ENCODE results near the gene ITGA2.

DNA sequence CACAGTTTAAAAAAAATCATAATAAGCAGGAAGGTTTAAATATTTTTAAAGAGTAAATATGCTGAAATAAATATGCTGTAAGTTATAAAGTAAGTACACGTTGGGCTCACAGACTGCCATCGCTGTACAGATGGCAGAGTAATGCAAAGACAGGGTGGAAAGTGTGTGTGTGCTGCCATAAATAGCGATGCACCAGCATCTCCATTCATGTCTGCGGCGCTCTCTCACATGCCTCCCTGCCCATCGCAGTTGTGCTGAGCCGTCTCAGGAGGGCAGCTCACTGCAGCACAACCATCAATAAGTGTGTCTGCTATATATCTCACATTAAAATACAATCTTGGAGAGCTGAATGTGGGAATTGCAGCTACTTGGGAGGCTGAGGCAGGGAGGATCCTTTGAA, 106.1 kb downstream of the ITGA2 start:
- TF ChIP-seq POLR2A (IDR thresholded peaks at IDR 0.05) (no peak), EP300 (IDR thresholded peaks at IDR 0.05; ENCODE audit: low read depth) (no peak)
- TF ChIP-seq, protein P1, sequence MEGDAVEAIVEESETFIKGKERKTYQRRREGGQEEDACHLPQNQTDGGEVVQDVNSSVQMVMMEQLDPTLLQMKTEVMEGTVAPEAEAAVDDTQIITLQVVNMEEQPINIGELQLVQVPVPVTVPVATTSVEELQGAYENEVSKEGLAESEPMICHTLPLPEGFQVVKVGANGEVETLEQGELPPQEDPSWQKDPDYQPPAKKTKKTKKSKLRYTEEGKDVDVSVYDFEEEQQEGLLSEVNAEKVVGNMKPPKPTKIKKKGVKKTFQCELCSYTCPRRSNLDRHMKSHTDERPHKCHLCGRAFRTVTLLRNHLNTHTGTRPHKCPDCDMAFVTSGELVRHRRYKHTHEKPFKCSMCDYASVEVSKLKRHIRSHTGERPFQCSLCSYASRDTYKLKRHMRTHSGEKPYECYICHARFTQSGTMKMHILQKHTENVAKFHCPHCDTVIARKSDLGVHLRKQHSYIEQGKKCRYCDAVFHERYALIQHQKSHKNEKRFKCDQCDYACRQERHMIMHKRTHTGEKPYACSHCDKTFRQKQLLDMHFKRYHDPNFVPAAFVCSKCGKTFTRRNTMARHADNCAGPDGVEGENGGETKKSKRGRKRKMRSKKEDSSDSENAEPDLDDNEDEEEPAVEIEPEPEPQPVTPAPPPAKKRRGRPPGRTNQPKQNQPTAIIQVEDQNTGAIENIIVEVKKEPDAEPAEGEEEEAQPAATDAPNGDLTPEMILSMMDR (IDR thresholded peaks at IDR 0.05) = no peak
